Ovary (tissue), 9 donors: ENCODE data around the gene KRT28. TPM values are rescaled to one million over a fixed set of nuclear protein-coding genes. Genes with fewer than 3 reads are reported as not detected.

Experiments used
- DNase-seq, 5 donors: peaks; one replicate each; pipeline ENCODE4 v3.0.0-alpha.2; 2019 to 2020
- H3K27ac ChIP-seq, 2 donors: fragments of 200-600 bp; one replicate each; pipeline versions ENCODE4 v1.5.1 to v1.8.0; 2019 to 2022
- H3K27me3 ChIP-seq: fragments of 200-600 bp; one replicate; pipeline ENCODE4 v1.8.0; 2022
- H3K36me3 ChIP-seq: fragments of 200-600 bp; sonication (generic); one replicate; pipeline ENCODE4 v1.5.1; 2019
- H3K4me1 ChIP-seq: one replicate; pipeline ENCODE4 v1.8.1; 2013; ENCODE audit warnings: mild to moderate bottlenecking, moderate library complexity; ENCODE audit not compliant: insufficient read depth
- H3K4me3 ChIP-seq: fragments of 200-600 bp; sonication (generic); one replicate; pipeline ENCODE4 v1.5.1; 2017
- H3K9me3 ChIP-seq, 2 donors: fragments of 200-600 bp in 1 of 2; sonication (generic) in 1 of 2; one replicate each; pipeline versions ENCODE4 v1.5.1 to v1.8.1; 2013 to 2019; ENCODE audit warnings: mild to moderate bottlenecking in 1 of 2, moderate library complexity in 1 of 2
- EP300 ChIP-seq: sonication (generic); formaldehyde crosslinking; IDR thresholded peaks from one replicate; pipeline ENCODE4 v1.6.1; 2017; ENCODE audit warnings: antibody characterized with exemption
- POLR2A ChIP-seq: fragments of 450-650 bp; IDR thresholded peaks from one replicate; pipeline ENCODE4 v1.6.1; 2017; ENCODE audit warnings: antibody characterized with exemption, mild to moderate bottlenecking, moderate library complexity
- WGBS, 3 donors: extraction: QIAGEN DNeasy Blood & Tissue Kit in 1 of 3; methylation state at CpG; one replicate each; pipeline versions ENCODE4 v1.1.5 to v1.1.7; 2013 to 2017; 5-methylcytosine and 5-hydroxymethylcytosine counted together
- intact Hi-C, 4 donors: fragments of 100-400 bp; cut with DNase I; formaldehyde crosslinking; loops; one replicate each; pipeline versions ENCODE4 v1.11.0 to v1.15.1; 2022 to 2023
- polyA plus RNA-seq, 2 donors: library from polyadenylated mRNA; stranded (reverse); fragments of 200-250 nt in 1 of 2; fragments of 350-450 nt in 1 of 2; fragmentation: Illumina TruSeq in 1 of 2; extraction: RNeasy Lipid Tissue Mini Kit (QIAGEN cat#74804) in 1 of 2; gene quantifications; one replicate each; pipeline ENCODE4 v1.2.3, GENCODE V29; 2013 to 2014
- total RNA-seq, 7 donors: library from RNA; depleted of rRNA in 2 of 7; stranded (reverse); fragments of >200 nt in 2 of 7; fragmentation: NEBNext Ultra II Directional in 3 of 7; extraction: Animal tissue kit (Norgen Biotek cat#: 25700) in 3 of 7; gene quantifications; one replicate each; pipeline versions ENCODE4 v1.1.0 to v1.2.4, GENCODE V29; 2016 to 2023
- TF ChIP-seq, protein P1 (sequence below), 3 donors: fragments of 450-650 bp in 2 of 3; fragments of 200-600 bp in 1 of 3; IDR thresholded peaks; one replicate each; pipeline versions ENCODE4 v1.5.1 to v1.8.0; 2016 to 2022; ENCODE audit warnings: antibody characterized with exemption in 3 of 3, mild to moderate bottlenecking in 1 of 3
- donor health status: DM: no; HTN: no; CAD: no; lungs with moderate emphysema.
- donor health status: DM: no; HTN: no; CAD: no.
- donor health status: Bipolar disorder and iron deficiency.
- donor health status: DM: yes; HTN: yes; CAD: no.
- donor health status: DM: no; HTN: no; CAD: no.
- donor health status: DM: yes; HTN: yes; CAD: no.

Gene KRT28
- total and polyA plus RNA-seq, 9 donors = not detected

DNA sequence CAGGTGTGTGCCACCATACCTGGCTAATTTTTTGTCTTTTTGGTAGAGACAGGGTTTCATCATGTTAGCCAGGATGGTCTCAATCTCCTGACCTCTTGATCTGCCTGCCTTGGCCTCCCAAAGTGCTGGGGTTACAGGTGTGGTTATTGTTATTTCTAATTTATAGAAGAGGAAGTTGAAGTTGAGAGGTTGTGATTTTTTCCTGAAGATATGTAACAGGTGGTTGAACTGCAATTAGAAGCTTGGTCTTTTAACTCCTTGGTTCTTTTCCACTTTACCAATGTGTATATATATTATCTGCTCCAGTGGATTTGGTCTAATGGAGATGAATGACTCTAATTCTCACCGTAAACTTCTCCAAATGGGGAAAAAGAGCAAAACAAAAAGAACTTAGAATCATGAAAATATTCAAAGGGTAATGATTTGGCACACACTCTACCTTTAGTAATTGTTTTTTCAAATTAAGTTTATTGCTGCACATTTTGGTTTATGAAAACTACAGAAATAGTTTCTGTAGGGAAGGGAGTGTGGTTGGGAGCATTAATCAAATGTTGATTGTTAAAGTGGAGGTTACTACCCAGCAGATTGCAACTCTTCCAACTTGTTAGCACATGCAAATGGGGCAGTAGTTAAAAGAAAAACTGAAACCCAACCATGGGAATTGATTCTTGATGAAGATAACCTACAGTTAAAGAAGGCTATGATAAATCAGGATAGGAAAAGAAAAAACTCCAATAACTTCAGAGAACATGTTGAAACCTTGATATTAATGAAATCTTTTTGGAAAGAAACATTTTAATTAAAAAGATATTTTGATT is 24.5 kb upstream of the KRT28 start:
- Histone ChIP-seq H3K27me3 (no peaks in the 10 kb centered on the region), H3K4me3 (no peak overlapping the region), H3K9me3 (no peaks in the 10 kb centered on the region), H3K27ac (no peak overlapping the region), H3K4me1 (peaks cover 2% of the 10 kb centered on the region), H3K36me3 (no peaks in the 10 kb centered on the region)
- DNase-seq = no peak
- WGBS, 3 donors = 95 to 100% (median 96%) methylated on average over 1 of the region's 1 CpG
- TF ChIP-seq POLR2A (no peak), EP300 (no peak)
- TF ChIP-seq, protein P1, sequence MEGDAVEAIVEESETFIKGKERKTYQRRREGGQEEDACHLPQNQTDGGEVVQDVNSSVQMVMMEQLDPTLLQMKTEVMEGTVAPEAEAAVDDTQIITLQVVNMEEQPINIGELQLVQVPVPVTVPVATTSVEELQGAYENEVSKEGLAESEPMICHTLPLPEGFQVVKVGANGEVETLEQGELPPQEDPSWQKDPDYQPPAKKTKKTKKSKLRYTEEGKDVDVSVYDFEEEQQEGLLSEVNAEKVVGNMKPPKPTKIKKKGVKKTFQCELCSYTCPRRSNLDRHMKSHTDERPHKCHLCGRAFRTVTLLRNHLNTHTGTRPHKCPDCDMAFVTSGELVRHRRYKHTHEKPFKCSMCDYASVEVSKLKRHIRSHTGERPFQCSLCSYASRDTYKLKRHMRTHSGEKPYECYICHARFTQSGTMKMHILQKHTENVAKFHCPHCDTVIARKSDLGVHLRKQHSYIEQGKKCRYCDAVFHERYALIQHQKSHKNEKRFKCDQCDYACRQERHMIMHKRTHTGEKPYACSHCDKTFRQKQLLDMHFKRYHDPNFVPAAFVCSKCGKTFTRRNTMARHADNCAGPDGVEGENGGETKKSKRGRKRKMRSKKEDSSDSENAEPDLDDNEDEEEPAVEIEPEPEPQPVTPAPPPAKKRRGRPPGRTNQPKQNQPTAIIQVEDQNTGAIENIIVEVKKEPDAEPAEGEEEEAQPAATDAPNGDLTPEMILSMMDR (IDR thresholded peaks at IDR 0.05) = no peak
- intact Hi-C loops = no loop called here

DNA sequence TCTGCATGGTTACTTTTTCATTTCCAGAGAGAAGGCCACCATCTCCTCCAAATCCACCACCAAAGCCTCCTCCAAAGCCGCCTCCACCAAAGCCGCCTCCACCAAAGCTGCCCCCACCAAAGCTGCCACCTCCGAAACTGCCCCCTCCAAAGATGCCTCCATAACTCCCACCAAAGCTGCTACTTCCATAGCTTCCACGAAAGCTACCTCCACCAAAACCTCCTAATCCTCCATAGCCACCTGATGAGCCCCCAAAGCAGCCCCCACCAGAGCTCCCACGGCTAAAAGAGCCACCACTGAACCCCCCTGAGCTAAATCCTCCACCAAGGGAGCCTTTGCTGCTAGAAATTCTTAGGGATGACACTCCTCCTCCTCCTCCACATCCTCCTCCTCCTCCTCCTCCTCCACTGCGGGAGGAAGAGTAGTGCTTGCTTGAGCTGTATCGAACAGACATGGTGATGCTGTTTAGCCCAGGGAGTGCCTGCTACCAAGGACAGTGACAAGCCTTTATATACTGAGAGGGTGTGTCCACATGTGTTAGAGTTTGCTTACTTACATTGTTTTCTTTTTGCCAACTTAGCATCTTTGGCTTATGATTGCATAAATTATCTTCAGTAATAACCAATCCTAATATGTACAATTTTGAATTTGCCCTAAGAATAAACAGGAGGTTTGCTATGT is 22.5 kb upstream of the KRT28 start, which contains the start of gene KRT10:
TSS of gene KRT10 (minus strand) at position 483 of the 681 bp plus-strand sequence. CDS start at position 454, 29 bp downstream.
- H3K9me3 ChIP-seq = no peaks in the 10 kb centered on the region
- H3K4me1 ChIP-seq = peaks cover 2% of the 10 kb centered on the region
- H3K27me3 ChIP-seq = no peaks in the 10 kb centered on the region
- 74 to 83% (median 83%) methylated on average over 7 of the region's 7 CpGs for WGBS, 3 donors
- no peak for DNase-seq
- TF ChIP-seq POLR2A = no peak
- TF ChIP-seq, protein P1 (IDR thresholded peaks at IDR 0.05) = no peak
- TF ChIP-seq EP300 = no peak
- no peaks in the 10 kb centered on the region for H3K36me3 ChIP-seq
- no peak within 1 kb of the TSS for H3K4me3 ChIP-seq
- intact Hi-C loops = no loop called here
- H3K27ac ChIP-seq = no peak within 1 kb of the TSS

DNA sequence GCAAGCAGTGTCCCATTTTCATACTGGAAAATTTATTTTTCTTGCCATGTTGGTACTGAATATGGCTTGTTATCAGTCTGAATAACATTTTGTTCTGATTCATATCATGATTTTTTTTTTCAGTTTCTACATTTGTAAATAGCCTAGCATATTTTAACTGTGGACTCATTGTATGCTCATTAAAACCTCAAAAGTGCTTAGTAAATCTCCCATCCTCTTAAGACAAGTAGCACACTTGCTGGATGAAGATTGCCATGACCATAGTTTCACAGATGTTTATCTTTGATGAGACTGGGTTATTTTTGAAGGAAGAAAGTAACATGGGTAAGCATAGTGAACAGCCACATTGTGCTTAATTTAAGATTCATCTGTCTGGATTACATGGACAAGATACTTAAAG is 21.8 kb upstream of the KRT28 start:
- H3K4me3 ChIP-seq = no peak overlapping the region
- TF ChIP-seq EP300 (no peak), POLR2A (no peak)
- H3K27ac ChIP-seq = no peak overlapping the region
- DNase-seq = no peak
- H3K36me3 ChIP-seq = no peaks in the 10 kb centered on the region
- no peaks in the 10 kb centered on the region for H3K27me3 ChIP-seq
- intact Hi-C loops = no loop called here
- peaks cover 2% of the 10 kb centered on the region for H3K4me1 ChIP-seq
- no peaks in the 10 kb centered on the region for H3K9me3 ChIP-seq

DNA sequence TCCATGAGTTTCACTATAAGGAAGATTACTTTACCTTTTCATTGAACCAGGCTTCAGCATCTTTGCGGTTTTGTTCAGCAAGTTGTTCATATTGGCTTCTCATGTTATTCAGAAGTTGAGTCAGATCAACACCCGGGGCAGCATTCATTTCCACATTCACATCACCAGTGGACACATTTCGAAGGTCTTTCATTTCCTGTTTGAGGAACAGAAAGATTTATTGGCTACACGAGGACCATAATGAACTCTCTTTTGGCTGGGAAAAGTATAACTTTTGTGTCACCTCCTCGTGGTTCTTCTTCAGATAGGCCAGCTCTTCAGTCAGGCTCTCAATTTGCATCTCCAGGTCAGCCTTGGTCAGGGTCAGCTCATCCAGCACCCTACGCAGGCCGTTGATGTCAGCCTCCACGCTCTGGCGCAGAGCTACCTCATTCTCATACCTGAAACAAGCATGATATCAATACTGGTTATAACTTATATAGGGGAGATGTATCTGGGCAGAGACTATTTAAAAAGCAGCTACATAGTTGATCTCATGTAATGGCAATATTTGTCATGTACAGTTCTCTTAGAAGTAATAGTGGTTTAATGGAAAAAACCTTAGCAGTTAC is 20.6 kb upstream of the KRT28 start:
- Histone ChIP-seq H3K9me3 (no peaks in the 10 kb centered on the region), H3K4me1 (peaks cover 2% of the 10 kb centered on the region), H3K27me3 (no peaks in the 10 kb centered on the region), H3K27ac (no peak overlapping the region), H3K36me3 (no peaks in the 10 kb centered on the region), H3K4me3 (no peak overlapping the region)
- 85 to 88% (median 88%) methylated on average over 9 of the region's 9 CpGs for WGBS, 3 donors
- TF ChIP-seq POLR2A (no peak), EP300 (no peak)
- TF ChIP-seq, protein P1 (IDR thresholded peaks at IDR 0.05) = no peak
- no peak for DNase-seq
- intact Hi-C loops = no loop called here
